ENCODE results near the gene LY6G6D.
A peak's percentile ranks its signal among the peaks of the same experiment; 100 is the strongest.

The LY6G6D gene

GRCh38 chr6:31744422-31744821 is 29.3 kb downstream of the LY6G6D start:
- H3K4me3 ChIP-seq (ENCODE audit: low read depth, low read length), result no peak overlapping the region
- TF ChIP-seq CTCF (IDR thresholded peaks at IDR 0.05; ENCODE audit: low read depth, low read length) (no peak), MYC (IDR thresholded peaks at IDR 0.05; ENCODE audit: low read depth, low read length) (no peak), POLR2A (IDR thresholded peaks at IDR 0.05; ENCODE audit: extremely low read depth, insufficient read length) (no peak)
- no peak for DNase-seq (ENCODE audit: low read depth)

GRCh38 chr6:31749301-31750036 is 34.3 kb downstream of the LY6G6D start:
- TF ChIP-seq MAX (IDR thresholded peaks at IDR 0.05; ENCODE audit: low read depth, low read length), result no peak
- no peak for DNase-seq (ENCODE audit: low read depth)
- no peak overlapping the region for H3K4me3 ChIP-seq (ENCODE audit: low read depth, low read length)

- DNase-seq (ENCODE audit: low read depth), result no peak
- no peak for TF ChIP-seq MYC (IDR thresholded peaks at IDR 0.05; ENCODE audit: low read depth, low read length)
- no peak for TF ChIP-seq POLR2A (IDR thresholded peaks at IDR 0.05; ENCODE audit: extremely low read depth, insufficient read length)
- no peak for TF ChIP-seq MAX (IDR thresholded peaks at IDR 0.05; ENCODE audit: low read depth, low read length)
- no peak for TF ChIP-seq CTCF (IDR thresholded peaks at IDR 0.05; ENCODE audit: low read depth, low read length)
- H3K4me3 ChIP-seq (ENCODE audit: low read depth, low read length), result no peak overlapping the region
Measured at GRCh38 chr6:31750411-31751022, 35.4 kb downstream of the LY6G6D start.

GRCh38 chr6:31752739-31753319 is 37.7 kb downstream of the LY6G6D start:
- DNase-seq (ENCODE audit: low read depth), result no peak
- H3K4me3 ChIP-seq (ENCODE audit: low read depth, low read length), result no peak overlapping the region
- no peak for TF ChIP-seq POLR2A (IDR thresholded peaks at IDR 0.05; ENCODE audit: extremely low read depth, insufficient read length)
- no peak for TF ChIP-seq CTCF (IDR thresholded peaks at IDR 0.05; ENCODE audit: low read depth, low read length)
- TF ChIP-seq MYC (IDR thresholded peaks at IDR 0.05; ENCODE audit: low read depth, low read length), result no peak

- no peak for DNase-seq (ENCODE audit: low read depth)
- TF ChIP-seq CTCF (IDR thresholded peaks at IDR 0.05; ENCODE audit: low read depth, low read length), result no peak
- TF ChIP-seq MAX (IDR thresholded peaks at IDR 0.05; ENCODE audit: low read depth, low read length), result no peak
- no peak for TF ChIP-seq POLR2A (IDR thresholded peaks at IDR 0.05; ENCODE audit: extremely low read depth, insufficient read length)
- no peak for TF ChIP-seq MYC (IDR thresholded peaks at IDR 0.05; ENCODE audit: low read depth, low read length)
- H3K4me3 ChIP-seq (ENCODE audit: low read depth, low read length), result no peak overlapping the region
Measured at GRCh38 chr6:31758281-31758680, 43.1 kb downstream of the LY6G6D start.

- DNase-seq (ENCODE audit: low read depth), result no peak
- TF ChIP-seq MYC (IDR thresholded peaks at IDR 0.05; ENCODE audit: low read depth, low read length) (no peak), POLR2A (IDR thresholded peaks at IDR 0.05; ENCODE audit: extremely low read depth, insufficient read length) (peak; percentile 6), MAX (IDR thresholded peaks at IDR 0.05; ENCODE audit: low read depth, low read length) (no peak), CTCF (IDR thresholded peaks at IDR 0.05; ENCODE audit: low read depth, low read length) (no peak)
- H3K4me3 ChIP-seq (ENCODE audit: low read depth, low read length), result no peak overlapping the region
Measured at GRCh38 chr6:31760790-31761189, 45.6 kb downstream of the LY6G6D start.
